Cardiac muscle cell (in vitro differentiated cells and primary cell): ENCODE measurements around the gene OSM. TPM values are rescaled to one million over a fixed set of nuclear protein-coding genes. Genes with fewer than 3 reads are reported as not detected.

Experiments
- DNase-seq, 2 donors: peaks; one replicate each; pipeline versions ENCODE4 v3.0.0 to v3.0.0-alpha.2; 2010 to 2017; ENCODE audit warnings: low read depth in 1 of 2, low spot score in 1 of 2
- H3K27ac ChIP-seq: fragments of 200-600 bp; sonication (generic); 2 replicates; pipeline ENCODE4 v1.5.1; 2016
- H3K27me3 ChIP-seq: fragments of 200-600 bp; sonication (generic); 2 replicates; pipeline ENCODE4 v1.6.0; 2016; ENCODE audit warnings: control low read depth
- H3K36me3 ChIP-seq: fragments of 200-600 bp; sonication (generic); 2 replicates; pipeline ENCODE4 v1.5.1; 2016; ENCODE audit warnings: control low read depth
- H3K4me1 ChIP-seq: fragments of 200-600 bp; sonication (generic); 2 replicates; pipeline ENCODE4 v1.8.1; 2017; ENCODE audit warnings: low read depth, mild to moderate bottlenecking, mixed run types
- H3K4me3 ChIP-seq: fragments of 200-600 bp; sonication (generic); 2 replicates; pipeline ENCODE4 v1.5.1; 2016; ENCODE audit warnings: mild to moderate bottlenecking
- H3K9me3 ChIP-seq: fragments of 200-600 bp; sonication (generic); 2 replicates; pipeline ENCODE4 v1.5.1; 2017; ENCODE audit warnings: low read depth, mild to moderate bottlenecking, control low read depth
- CTCF ChIP-seq: IDR thresholded peaks from 2 replicates; pipeline ENCODE4 v1.5.1; 2012; ENCODE audit warnings: low read depth, mild to moderate bottlenecking, low read length
- polyA plus RNA-seq: library from polyadenylated mRNA; unstranded; fragments of >200 nt; fragmentation: Nextera tagmentation; extraction: Ambion mirVana; gene quantifications from 2 replicates; pipeline ENCODE4 v1.2.1, GENCODE V29; 2016
- total RNA-seq: library from RNA; depleted of rRNA; stranded (reverse); fragments of >200 nt; gene quantifications from 2 replicates; pipeline ENCODE4 v1.2.3, GENCODE V29; 2016

OSM gene
- total and polyA plus RNA-seq, 2 experiments from 2014 or later = not detected

- peaks cover 13% of the 10 kb centered on the region for H3K27me3 ChIP-seq
- H3K9me3 ChIP-seq = no peaks in the 10 kb centered on the region
- TF ChIP-seq CTCF = no peak
- H3K36me3 ChIP-seq = no peaks in the 10 kb centered on the region
- DNase-seq = no peak
- no peak overlapping the region for H3K4me3 ChIP-seq
- H3K27ac ChIP-seq = no peak overlapping the region
- peaks cover 2% of the 10 kb centered on the region for H3K4me1 ChIP-seq
These were observed 25.9 kb downstream of the OSM start for GRCh38 chr22:30240541-30241417.

- H3K36me3 ChIP-seq = no peaks in the 10 kb centered on the region
- DNase-seq = no peak
- TF ChIP-seq CTCF = no peak
- no peaks in the 10 kb centered on the region for H3K9me3 ChIP-seq
- H3K27me3 ChIP-seq = peaks cover 3% of the 10 kb centered on the region
- no peak overlapping the region for H3K4me3 ChIP-seq
- no peak overlapping the region for H3K27ac ChIP-seq
- peaks cover 3% of the 10 kb centered on the region for H3K4me1 ChIP-seq
These were observed 26.9 kb downstream of the OSM start for GRCh38 chr22:30239488-30240405.

- peak in 1 of 2 donors; percentile 88 for DNase-seq
- peaks cover 3% of the 10 kb centered on the region for H3K4me1 ChIP-seq
- TF ChIP-seq CTCF = no peak
- no peaks in the 10 kb centered on the region for H3K36me3 ChIP-seq
- H3K9me3 ChIP-seq = no peaks in the 10 kb centered on the region
- no peak overlapping the region for H3K4me3 ChIP-seq
- no peaks in the 10 kb centered on the region for H3K27me3 ChIP-seq
- no peak overlapping the region for H3K27ac ChIP-seq
These were observed 27.8 kb downstream of the OSM start for GRCh38 chr22:30238661-30239487.

GRCh38 chr22:30238136-30238535, 28.5 kb downstream of the OSM start:
- H3K27ac ChIP-seq = no peak overlapping the region
- peaks cover 3% of the 10 kb centered on the region for H3K4me1 ChIP-seq
- TF ChIP-seq CTCF = no peak
- peak in 1 of 2 donors; percentile 57 for DNase-seq
- no peaks in the 10 kb centered on the region for H3K27me3 ChIP-seq
- H3K9me3 ChIP-seq = no peaks in the 10 kb centered on the region
- H3K4me3 ChIP-seq = no peak overlapping the region
- H3K36me3 ChIP-seq = no peaks in the 10 kb centered on the region

GRCh38 chr22:30236875-30237274, 29.8 kb downstream of the OSM start:
- no peak overlapping the region for H3K27ac ChIP-seq

More at GRCh38 chr22:30236875-30237274, 29.8 kb downstream of the OSM start:
- Histone ChIP-seq H3K9me3 (no peaks in the 10 kb centered on the region), H3K4me1 (peaks cover 3% of the 10 kb centered on the region), H3K27me3 (no peaks in the 10 kb centered on the region), H3K4me3 (no peak overlapping the region), H3K36me3 (no peaks in the 10 kb centered on the region)
- no peak for TF ChIP-seq CTCF
- DNase-seq = no peak
